K562 (cell line): ENCODE results near the gene CILP. TPM values are rescaled to one million over a fixed set of nuclear protein-coding genes. Genes with fewer than 3 reads are reported as not detected.

ENCODE experiments used
- ATAC-seq: fragments of 200-7000 bp; cut with Tn5 transposase; 3 replicates; pipeline ENCODE4 v1.9.1; 2020; ENCODE audit warnings: moderate library complexity
- BruUV-seq: library from RNA; stranded (reverse); fragments of 400-500 nt; replicated peaks from 2 replicates; lab custom pipeline; 2021; lab: Mats Ljungman, UMichigan
- CTCF ChIA-PET: fragments of 300-600 bp; formaldehyde crosslinking; extraction: SDS; loops from one replicate; lab custom pipeline; 2021; ENCODE audit warnings: low intra/inter-chr PET ratio; lab: Yijun Ruan, JAX
- POLR2A ChIA-PET: fragments of 300-600, 350-650 bp; sonication (Branson Sonifier 250); formaldehyde crosslinking; extraction: SDS; loops from one replicate; lab custom pipeline; 2021; ENCODE audit warnings: antibody characterized with exemption, inconsistent platforms; lab: Yijun Ruan, JAX
- DNase-seq, 4 experiments: peaks; one replicate each; pipeline versions ENCODE4 v3.0.0 to v3.0.0-alpha.2; 2011 to 2018; ENCODE audit warnings: low spot score in 3 of 4, mixed read lengths in 3 of 4; ENCODE audit errors: extremely low read depth in 1 of 4
- FAIRE-seq: peaks from 2 replicates; lab custom pipeline; 2011; peaks lifted over from hg19 to GRCh38; lab: Jason Lieb, UNC
- H2AFZ ChIP-seq: 2 replicates; pipeline ENCODE4 v1.6.0; 2011; ENCODE audit warnings: low read depth, low read length, control low read depth, inconsistent platforms
- H3K27ac ChIP-seq: fragments of 200-600 bp; 3 replicates; pipeline ENCODE4 v1.8.0; 2011; ENCODE audit warnings: low read depth, mild to moderate bottlenecking, control low read depth, inconsistent platforms, low read length, moderate library complexity, mixed read lengths; ENCODE audit errors: extremely low read depth
- H3K27me3 ChIP-seq, 2 experiments: fragments of 300-600 bp in 1 of 2; 2 replicates in 1 of 2; 3 replicates in 1 of 2; pipeline versions ENCODE4 v1.6.0 to v1.8.0; 2011; ENCODE audit warnings: inconsistent platforms in 2 of 2, low read length in 2 of 2, mild to moderate bottlenecking in 1 of 2, mixed read lengths in 1 of 2, moderate library complexity in 1 of 2; ENCODE audit not compliant: control insufficient read depth in 2 of 2, insufficient read depth in 2 of 2
- H3K36me3 ChIP-seq: fragments of 300-600 bp; 3 replicates; pipeline ENCODE4 v1.8.0; 2011; ENCODE audit warnings: mild to moderate bottlenecking, low read length, inconsistent platforms; ENCODE audit not compliant: control insufficient read depth, insufficient read depth
- H3K4me1 ChIP-seq, 2 experiments: fragments of 200-600 bp in 1 of 2; replicated peaks in 1 of 2; 2 replicates in 1 of 2; 3 replicates in 1 of 2; pipeline versions ENCODE4 v1.5.1 to v1.8.0; 2011; ENCODE audit warnings: inconsistent platforms in 2 of 2, low read length in 2 of 2, mild to moderate bottlenecking in 1 of 2, mixed read lengths in 1 of 2, moderate library complexity in 1 of 2; ENCODE audit not compliant: control insufficient read depth in 2 of 2, insufficient read depth in 2 of 2
- H3K4me2 ChIP-seq: 2 replicates; pipeline ENCODE4 v1.6.1; 2011; ENCODE audit warnings: low read length, control low read depth, inconsistent platforms, mixed read lengths; ENCODE audit not compliant: insufficient read depth
- H3K4me3 ChIP-seq: fragments of 200-600 bp; sonication (generic), shearing (Covaris generic); 2 replicates; pipeline ENCODE4 v1.5.1; 2016; ENCODE audit warnings: control low read depth, inconsistent platforms
- H3K79me2 ChIP-seq: fragments of 200-600 bp; 3 replicates; pipeline ENCODE4 v1.8.0; 2011; ENCODE audit warnings: low read length, inconsistent platforms; ENCODE audit not compliant: control insufficient read depth, insufficient read depth
- H3K9ac ChIP-seq, 2 experiments: 2 replicates each; pipeline versions ENCODE4 v1.6.0 to v1.6.1; 2011; ENCODE audit warnings: low read depth in 2 of 2, low read length in 2 of 2, control low read depth in 1 of 2, inconsistent platforms in 1 of 2, mild to moderate bottlenecking in 1 of 2, mixed read lengths in 1 of 2; ENCODE audit not compliant: insufficient read depth in 1 of 2
- H3K9me1 ChIP-seq: one replicate; pipeline ENCODE4 v1.6.0; 2011; ENCODE audit warnings: inconsistent platforms, mild to moderate bottlenecking, low read length, moderate library complexity; ENCODE audit not compliant: control insufficient read depth, insufficient read depth
- H3K9me3 ChIP-seq: replicated peaks from 2 replicates; pipeline ENCODE4 v1.5.1; 2011; ENCODE audit warnings: low read depth, low read length, inconsistent platforms; ENCODE audit not compliant: control insufficient read depth, insufficient read depth
- H4K20me1 ChIP-seq: replicated peaks from 2 replicates; pipeline ENCODE4 v1.6.1; 2011; ENCODE audit warnings: low read length, inconsistent platforms, mixed read lengths; ENCODE audit not compliant: control insufficient read depth, insufficient read depth
- ARID1B ChIP-seq: fragments of 450-650 bp; IDR thresholded peaks from 2 replicates; pipeline ENCODE4 v1.6.1; 2016; ENCODE audit warnings: antibody characterized with exemption, mild to moderate bottlenecking, inconsistent platforms
- BCOR ChIP-seq: fragments of 450-650 bp; IDR thresholded peaks from 2 replicates; pipeline ENCODE4 v1.6.1; 2016
- CBFA2T3 ChIP-seq: fragments of 450-650 bp; IDR thresholded peaks from 2 replicates; pipeline ENCODE4 v1.6.1; 2017
- CLOCK ChIP-seq: fragments of 250-450 bp; sonication (Bioruptor Pico); IDR thresholded peaks from 2 replicates; pipeline ENCODE4 v1.4.0; 2020; ENCODE audit warnings: mild to moderate bottlenecking, moderate library complexity, borderline replicate concordance
- EP300 ChIP-seq: IDR thresholded peaks from 2 replicates; pipeline ENCODE4 v1.6.1; 2012; ENCODE audit warnings: low read length, improper control_type of control experiment
- ESRRA ChIP-seq: fragments of 450-650 bp; IDR thresholded peaks from 2 replicates; pipeline ENCODE4 v1.6.1; 2014; ENCODE audit warnings: low read depth, mild to moderate bottlenecking, moderate library complexity, borderline replicate concordance
- KDM1A ChIP-seq, 2 experiments: fragments of 450-650 bp; IDR thresholded peaks; 2 replicates each; pipeline ENCODE4 v1.6.1; 2016; ENCODE audit warnings: mild to moderate bottlenecking in 2 of 2
- KLF16 ChIP-seq: IDR thresholded peaks from 2 replicates; pipeline ENCODE4 v1.6.1; 2016; ENCODE audit warnings: antibody characterized with exemption
- RBM25 ChIP-seq: fragments of 200-400 bp; formaldehyde crosslinking; IDR thresholded peaks from 2 replicates; pipeline ENCODE4 v1.6.1; 2018; ENCODE audit warnings: low read length, low read depth, moderate library complexity; ENCODE audit not compliant: severe bottlenecking
- RBM34 ChIP-seq: fragments of 200-400 bp; formaldehyde crosslinking; IDR thresholded peaks from 2 replicates; pipeline ENCODE4 v1.6.1; 2018; ENCODE audit warnings: low read length, borderline replicate concordance; ENCODE audit not compliant: insufficient read depth
- SPI1 ChIP-seq: IDR thresholded peaks from 2 replicates; pipeline ENCODE4 v1.6.1; 2011; ENCODE audit warnings: low read depth, low read length, control low read depth, borderline replicate concordance
- TAF1 ChIP-seq: IDR thresholded peaks from 2 replicates; pipeline ENCODE4 v1.6.1; 2011; ENCODE audit warnings: mild to moderate bottlenecking, low read length, moderate library complexity; ENCODE audit not compliant: insufficient read depth, control insufficient read depth, severe bottlenecking; ENCODE audit errors: extremely low read depth
- TCF3 ChIP-seq: sonication (generic); formaldehyde crosslinking; IDR thresholded peaks from 2 replicates; pipeline ENCODE4 v1.4.0; 2020; ENCODE audit warnings: mild to moderate bottlenecking, missing genetic modification reagents
- ZNF511 ChIP-seq: sonication (generic); formaldehyde crosslinking; IDR thresholded peaks from 2 replicates; pipeline ENCODE4 v1.8.0; 2022; ENCODE audit warnings: mild to moderate bottlenecking, missing genetic modification reagents
- WGBS: fragments of 100-300 bp; shearing (Covaris generic); methylation state at CpG from one replicate; pipeline ENCODE4 v1.1.6; 2016; ENCODE audit warnings: low coverage, mixed read lengths; ENCODE audit not compliant: insufficient coverage; ENCODE audit errors: missing lambda C conversion rate; 5-methylcytosine and 5-hydroxymethylcytosine counted together
- in situ Hi-C: fragments of 300-500 bp; cut with MboI; formaldehyde crosslinking; loops from 4 replicates; pipeline ENCODE4 v1.15.0; 2018; ENCODE audit warnings: inconsistent platforms, mixed read lengths
- intact Hi-C: fragments of 100-400 bp; cut with micrococcal nuclease; formaldehyde crosslinking; loops from 2 replicates; pipeline ENCODE4 v1.14.2; 2022
- polyA plus RNA-seq, 8 experiments: library from polyadenylated mRNA; depleted of rRNA in 4 of 8; stranded (reverse) in 5 of 8; unstranded in 3 of 8; fragments of >200 nt; fragmentation: Nextera tagmentation in 2 of 8; fragmentation: Illumina TruSeq in 1 of 8; extraction: Ambion mirVana in 2 of 8; extraction: Trizol in 1 of 8; gene quantifications; 2 replicates each; pipeline versions ENCODE4 v1.2.1 to v1.2.3, GENCODE V29; 2011 to 2014; ENCODE audit warnings: inconsistent platforms in 1 of 8, missing spikeins in 1 of 8
- total RNA-seq, 7 experiments: library from RNA; depleted of rRNA in 6 of 7; stranded (reverse); fragments of >200 nt in 6 of 7; fragmentation: Illumina TruSeq in 2 of 7; extraction: Trizol in 2 of 7; gene quantifications; 2 replicates each; pipeline versions ENCODE4 v1.2.1 to v1.2.3, GENCODE V29; 2011 to 2021; ENCODE audit warnings: low replicate concordance in 1 of 7

Gene CILP
- total and polyA plus RNA-seq, 9 of the 15 experiments (the other 6 are each of a cell fraction or from before 2014, with no cell fraction given): 0.03 TPM; not detected in 8

- Histone ChIP-seq H3K4me3 (no peak overlapping the region), H3K9me3 (no peaks in the 10 kb centered on the region), H3K27me3 (no peaks in the 10 kb centered on the region), H3K36me3 (no peaks in the 10 kb centered on the region), H3K27ac (no peak overlapping the region), H3K79me2 (no peaks in the 10 kb centered on the region), H3K4me1 (peaks cover 24 to 37% of the 10 kb centered on the region in 2 experiments; a peak in 3 of 5 replicates), H3K4me2 (no peak overlapping the region), H3K9ac (no peak overlapping the region), H4K20me1 (0 out of 2 replicates have a peak, but pooled peaks cover 3% of the 10 kb centered on the region), H2AFZ (no peak overlapping the region), H3K9me1 (no peaks in the 10 kb centered on the region)
- no TSS peak for BruUV-seq
- POLR2A ChIA-PET: interaction anchor here (0.9 to 1.2 kb wide), 2 partner anchors 8 to 19 kb away, joined by 4 read pairs; no protein-coding TSS in a partner anchor
- in situ Hi-C loops: no loop called here
- no peak for ATAC-seq
- intact Hi-C loops: no loop called here
- no peak for DNase-seq
- CTCF ChIA-PET: no interaction called here
- TF ChIP-seq KLF16 (no peak), KDM1A (IDR thresholded peaks at IDR 0.05) (0 out of 4 replicates have a peak, but pooled peaks of 1 of the 2 experiments have one; percentile 20), RBM25 (peak; percentile 44), BCOR (peak; percentile 55; the same call in 1 of the 2 replicates), RBM34 (no peak)
- FAIRE-seq: no peak
Observed at GRCh38 chr15:65215496-65215895, 4.2 kb upstream of the CILP start.

GRCh38 chr15:65214010-65214409 lies 2.7 kb upstream of the CILP start:
- H3K27ac ChIP-seq: no peak overlapping the region
- no TSS peak for BruUV-seq
- H3K36me3 ChIP-seq: no peaks in the 10 kb centered on the region
- H3K27me3 ChIP-seq: no peaks in the 10 kb centered on the region
- H3K4me1 ChIP-seq: peaks cover 24 to 37% of the 10 kb centered on the region in 2 experiments; a peak in 3 of 5 replicates
- H3K79me2 ChIP-seq: no peaks in the 10 kb centered on the region
- WGBS: 14% methylated on average over 4 of the region's 4 CpGs
- H3K4me3 ChIP-seq: no peak overlapping the region
- TF ChIP-seq CLOCK (no peak), ARID1B (0 out of 2 replicates have a peak, but pooled peaks have one; percentile 16), TAF1 (no peak), ESRRA (peak; percentile 76), CBFA2T3 (0 out of 2 replicates have a peak, but pooled peaks have one; percentile 41), TCF3 (CRISPR knock-in tag) (0 out of 2 replicates have a peak, but pooled peaks have one; percentile 15), SPI1 (peak; percentile 17; the same call in 1 of the 2 replicates), ZNF511 (CRISPR knock-in tag) (no peak), EP300 (no peak)
- no peak for ATAC-seq
- DNase-seq: peak in 1 of 4 experiments; percentile 27
- peak; percentile 76 for FAIRE-seq
- H3K4me2 ChIP-seq: no peak overlapping the region; the same call in 1 of the 2 replicates
- H3K9me1 ChIP-seq: no peaks in the 10 kb centered on the region
- ChIA-PET POLR2A (interaction anchor here (1.1 kb wide), 1 partner anchor 91 kb away, joined by 3 read pairs; the partner anchor contains the start of gene RNU5B-1), CTCF (no interaction called here)
- in situ Hi-C loops: no loop called here
- H3K9ac ChIP-seq: peak overlapping the region in 1 of 2 experiments; percentile 30; a peak in 1 of 4 replicates
- no peak overlapping the region; the same call in 1 of the 2 replicates for H2AFZ ChIP-seq
- 0 out of 2 replicates have a peak, but pooled peaks cover 3% of the 10 kb centered on the region for H4K20me1 ChIP-seq
- intact Hi-C loops: no loop called here
- no peaks in the 10 kb centered on the region for H3K9me3 ChIP-seq
